Stimulated activated CD4-positive, alpha-beta T cell treated with anti-CD3 and anti-CD28 coated beads, Interleukin-2, amount 100 ng/mL, for 48 hours (primary cell): ENCODE measurements around the gene OLFML2A.
A peak's percentile ranks its signal among the peaks of the same experiment; 100 is the strongest.
"Not testable (repeated sequence)": the region's sequence is repeated elsewhere in the genome, so short reads cannot be mapped to it uniquely, and the experiment has no call there.

Experiments
- DNase-seq, 2 donors: peaks; one replicate each; pipeline ENCODE4 v3.0.0-alpha.2; 2020

The OLFML2A gene

GRCh38 chr9:124776954-124777648, at the start of gene OLFML2A:
Gene OLFML2A, plus strand, starts transcription at chr9:124777133. Its CDS starts 138 bp downstream, at chr9:124777271.
- DNase-seq = peak in 1 of 2 donors; percentile 10

GRCh38 chr9:124730772-124731171, 46.2 kb upstream of the OLFML2A start:
- no peak for DNase-seq

- no peak for DNase-seq
Measured at GRCh38 chr9:124733964-124734740, 42.8 kb upstream of the OLFML2A start.

- DNase-seq = not testable (repeated sequence)
Measured at GRCh38 chr9:124734741-124735083, 42.2 kb upstream of the OLFML2A start.

- DNase-seq = no peak
Measured at GRCh38 chr9:124735121-124735520, 41.8 kb upstream of the OLFML2A start.

- not testable (repeated sequence) for DNase-seq
Measured at GRCh38 chr9:124738075-124738474, 38.9 kb upstream of the OLFML2A start.

GRCh38 chr9:124739360-124739759, 37.6 kb upstream of the OLFML2A start:
- no peak for DNase-seq

GRCh38 chr9:124741149-124741548, 35.8 kb upstream of the OLFML2A start:
- no peak for DNase-seq

- no peak for DNase-seq
Measured at GRCh38 chr9:124741662-124742061, 35.3 kb upstream of the OLFML2A start.

GRCh38 chr9:124742940-124743339, 34.0 kb upstream of the OLFML2A start:
- DNase-seq = no peak

- no peak for DNase-seq
Measured at GRCh38 chr9:124743686-124744348, 33.1 kb upstream of the OLFML2A start.

GRCh38 chr9:124747065-124747464, 29.9 kb upstream of the OLFML2A start:
- no peak for DNase-seq

GRCh38 chr9:124749284-124749683, 27.6 kb upstream of the OLFML2A start:
- DNase-seq = no peak

GRCh38 chr9:124749781-124750180, 27.2 kb upstream of the OLFML2A start:
- DNase-seq = no peak

- DNase-seq = no peak
Measured at GRCh38 chr9:124752967-124753366, 24.0 kb upstream of the OLFML2A start.

GRCh38 chr9:124754289-124754688, 22.6 kb upstream of the OLFML2A start:
- DNase-seq = no peak

GRCh38 chr9:124755061-124755460, 21.9 kb upstream of the OLFML2A start:
- no peak for DNase-seq

- DNase-seq = no peak
Measured at GRCh38 chr9:124756011-124756410, 20.9 kb upstream of the OLFML2A start.

GRCh38 chr9:124757616-124758015, 19.3 kb upstream of the OLFML2A start:
- no peak for DNase-seq

GRCh38 chr9:124758061-124758460, 18.9 kb upstream of the OLFML2A start:
- DNase-seq = no peak

GRCh38 chr9:124758691-124759090, 18.2 kb upstream of the OLFML2A start:
- no peak for DNase-seq

- DNase-seq = no peak
Measured at GRCh38 chr9:124759327-124759726, 17.6 kb upstream of the OLFML2A start.

GRCh38 chr9:124760719-124761118, 16.2 kb upstream of the OLFML2A start:
- DNase-seq = no peak

- no peak for DNase-seq
Measured at GRCh38 chr9:124761196-124761595, 15.7 kb upstream of the OLFML2A start.
